VCaP (cell line): ENCODE measurements around the gene CTSA.

ENCODE experiments used
- H3K27ac ChIP-seq: fragments of 450-650 bp; 2 replicates; pipeline ENCODE4 v1.5.1; 2017
- CTCF ChIP-seq: fragments of 450-650 bp; conservative IDR thresholded peaks from 2 replicates; pipeline ENCODE4 v1.5.1; 2017; ENCODE audit warnings: mild to moderate bottlenecking, moderate library complexity

Gene CTSA

GRCh38 chr20:45947110-45947866 is 56.2 kb downstream of the CTSA start:
- TF ChIP-seq CTCF = no peak
- no peak overlapping the region for H3K27ac ChIP-seq

DNA sequence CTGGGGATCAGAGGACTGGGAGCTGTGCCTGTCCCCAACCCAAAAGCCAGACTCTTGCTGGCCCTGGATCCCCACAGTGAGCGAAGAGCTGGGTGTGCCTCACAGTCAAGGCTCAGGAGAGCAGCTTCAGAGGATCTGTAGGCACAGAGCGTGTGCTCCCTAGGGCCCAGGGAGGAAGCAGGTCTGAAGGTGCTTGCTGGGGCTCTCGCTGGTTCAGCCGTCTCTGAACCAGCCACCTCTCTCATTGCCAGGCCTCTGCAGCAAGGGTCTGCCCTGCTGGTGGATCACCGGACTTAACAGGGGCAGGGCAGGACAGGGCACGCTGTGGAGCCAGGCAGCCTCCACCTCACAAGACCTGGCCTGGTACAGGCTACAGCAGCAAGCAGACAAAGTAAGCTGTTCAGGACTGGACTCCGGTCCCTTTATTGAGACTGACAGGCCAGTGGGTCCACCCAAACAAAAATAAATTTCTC is 57.2 kb downstream of the CTSA start:
- H3K27ac ChIP-seq = no peak overlapping the region

More for the DNA sequence above, 57.2 kb downstream of the CTSA start:
- TF ChIP-seq CTCF = no peak
